ENCODE results near the gene CDH12.

- TF ChIP-seq CTCF (IDR thresholded peaks at IDR 0.05) (no peak), POLR2A (IDR thresholded peaks at IDR 0.05; ENCODE audit: low read depth) (no peak), POLR2AphosphoS5 (IDR thresholded peaks at IDR 0.05) (no peak), EP300 (IDR thresholded peaks at IDR 0.05) (no peak)
Observed at GRCh38 chr5:22352493-22352892, 500.7 kb downstream of the CDH12 start.
